Measurements from ENCODE around the gene MITF.

The MITF gene

GRCh38 chr3:69983546-69984265 is 244.4 kb downstream of the MITF start:
- no peak for DNase-seq

- DNase-seq = no peak
Measured at GRCh38 chr3:69985266-69985665, 246.0 kb downstream of the MITF start.

DNA sequence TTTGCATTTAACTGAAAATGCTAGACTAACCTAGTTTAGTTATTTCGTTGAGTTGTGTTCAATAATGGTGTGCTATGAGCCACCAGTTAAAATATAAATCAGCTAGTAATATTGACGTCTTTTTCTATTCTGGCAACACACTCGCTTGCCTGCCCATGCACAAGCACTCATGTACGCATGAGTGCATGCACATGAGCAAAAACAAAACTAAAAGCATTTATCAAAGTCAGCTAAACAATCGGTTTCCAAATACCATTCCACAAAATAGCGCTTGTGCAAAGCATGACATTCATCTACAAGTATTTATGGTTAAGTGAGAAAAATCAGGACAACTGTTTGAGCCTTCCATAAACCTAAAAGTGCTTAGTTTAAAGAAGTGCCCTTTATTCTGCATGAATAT is 247.2 kb downstream of the MITF start:
- no peak for DNase-seq

DNA sequence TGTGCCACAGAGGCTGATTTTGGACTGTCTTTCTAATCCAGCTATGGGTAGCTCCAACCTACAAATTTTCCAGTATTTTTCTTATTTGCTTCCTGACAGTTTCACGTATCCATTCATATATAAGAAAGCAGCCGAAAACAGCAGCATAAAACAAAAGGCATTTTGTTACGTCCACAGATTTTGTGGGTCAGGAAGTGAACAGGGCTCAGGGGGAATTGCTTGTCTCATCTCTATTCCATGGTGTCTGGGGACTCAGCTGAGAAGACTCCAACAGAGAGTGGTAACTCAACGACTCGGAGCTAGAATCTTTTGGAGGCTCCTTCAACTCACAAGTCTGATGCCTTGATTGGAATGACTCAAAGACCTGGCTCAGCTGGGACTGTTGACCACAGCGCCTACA is 248.6 kb downstream of the MITF start:
- no peak for DNase-seq

DNA sequence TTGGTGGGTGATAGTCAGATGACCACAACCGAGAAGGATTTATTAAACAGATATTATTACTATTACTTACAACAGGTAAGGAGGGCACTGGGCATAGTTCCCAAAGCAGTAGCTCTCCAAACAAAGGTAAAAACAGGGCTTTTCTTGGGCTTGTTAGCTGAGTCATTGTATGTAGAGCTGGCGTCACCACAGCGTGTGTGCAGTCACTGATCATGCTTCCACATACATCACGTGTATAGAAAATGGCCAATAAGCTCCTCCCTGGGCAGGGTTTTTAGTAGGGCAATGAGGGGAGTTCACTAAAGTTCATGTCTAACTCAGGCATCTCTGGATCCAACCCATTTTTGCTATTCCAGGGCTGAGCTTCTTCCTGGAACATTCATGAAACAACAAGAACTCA is 254.5 kb downstream of the MITF start:
- no peak for DNase-seq

GRCh38 chr3:69994919-69995318 is 255.7 kb downstream of the MITF start:
- no peak for DNase-seq

GRCh38 chr3:69997631-69998307 is 258.5 kb downstream of the MITF start:
- no peak for DNase-seq

- DNase-seq = no peak
Measured at GRCh38 chr3:69998759-69999139, 259.5 kb downstream of the MITF start.

GRCh38 chr3:69999140-70000027 is 260.1 kb downstream of the MITF start, which contains the start of gene SAMMSON:
Gene SAMMSON, plus strand, starts transcription at chr3:69999733.
- DNase-seq = no peak

- no peak for DNase-seq
Measured at GRCh38 chr3:70000028-70000410, 260.8 kb downstream of the MITF start.

GRCh38 chr3:70000563-70001081 is 261.4 kb downstream of the MITF start:
- no peak for DNase-seq

- no peak for DNase-seq
Measured at GRCh38 chr3:70003119-70003518, 263.9 kb downstream of the MITF start.

DNA sequence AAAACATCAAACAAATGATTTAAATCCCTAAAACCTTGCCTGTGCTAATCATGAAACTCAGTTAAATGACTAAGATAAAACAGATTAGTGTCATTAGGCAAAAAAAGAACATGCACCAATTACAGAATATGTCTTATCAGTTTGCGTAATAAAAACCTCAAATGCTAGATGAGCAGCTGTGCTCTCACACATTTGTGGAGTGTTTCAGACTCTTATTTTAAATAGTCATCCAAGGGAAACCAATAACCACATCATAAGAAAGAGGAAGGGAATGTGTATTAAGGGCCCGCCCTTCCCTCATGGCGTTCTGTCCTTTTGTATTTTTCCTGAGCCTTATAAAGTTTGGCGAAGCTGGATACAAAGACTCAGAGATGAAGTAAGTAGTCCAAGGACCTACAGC is 266.8 kb downstream of the MITF start:
- no peak for DNase-seq

GRCh38 chr3:70010346-70010745 is 271.1 kb downstream of the MITF start:
- no peak for DNase-seq

DNA sequence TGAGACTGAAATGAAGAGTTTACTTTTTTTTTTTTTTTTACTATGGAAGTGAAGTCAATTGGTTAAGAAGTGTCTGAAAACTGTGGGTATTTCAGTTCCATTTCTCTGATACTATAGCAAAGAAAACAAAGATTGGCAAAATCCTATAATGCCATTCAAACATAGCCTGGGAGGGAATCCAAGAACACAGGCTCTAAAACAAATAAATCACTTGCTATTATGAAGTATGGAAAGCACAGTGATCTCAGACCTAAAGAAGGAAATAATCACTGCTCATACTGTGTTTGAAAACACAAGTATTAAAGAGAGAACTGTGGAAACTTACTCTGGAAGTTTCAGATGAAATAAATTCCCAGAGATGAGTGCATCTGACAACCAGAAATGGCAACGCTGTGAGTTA is 272.3 kb downstream of the MITF start:
- no peak for DNase-seq

Measured in NCI-H1694 (cell line).